H1 (cell line): ENCODE results near the gene CD200R1L. TPM values are rescaled to one million over a fixed set of nuclear protein-coding genes. Genes with fewer than 3 reads are reported as not detected.

Source experiments
- CTCF ChIA-PET: fragments of 300-600 bp; sonication (Branson Sonifier 250); formaldehyde crosslinking; loops from one replicate; lab custom pipeline; 2021; ENCODE audit not compliant: partially characterized antibody; lab: Charles Lee
- POLR2A ChIA-PET: fragments of 300-600 bp; sonication (Branson Sonifier 250); formaldehyde crosslinking; loops from one replicate; lab custom pipeline; 2021; ENCODE audit warnings: inconsistent platforms; ENCODE audit not compliant: partially characterized antibody; lab: Charles Lee
- DNase-seq, 2 experiments: peaks; one replicate each; pipeline versions ENCODE4 v3.0.0 to v3.0.0-alpha.2; 2010 to 2022; ENCODE audit warnings: low spot score in 2 of 2, low read depth in 1 of 2, mixed read lengths in 1 of 2
- FAIRE-seq: peaks from 2 replicates; lab custom pipeline; 2011; peaks lifted over from hg19 to GRCh38; lab: Jason Lieb, UNC
- H2AFZ ChIP-seq: 2 replicates; pipeline ENCODE4 v1.8.1; 2012; ENCODE audit warnings: low read length, inconsistent platforms
- H2AK5ac ChIP-seq: 2 replicates; pipeline ENCODE4 v1.6.1; 2013; ENCODE audit warnings: low read depth, low read length
- H2BK120ac ChIP-seq: replicated peaks from 2 replicates; pipeline ENCODE3; 2013; ENCODE audit warnings: low read depth, low read length, inconsistent platforms
- H2BK12ac ChIP-seq: 2 replicates; pipeline ENCODE4 v1.6.1; 2013; ENCODE audit warnings: low read depth, low read length
- H2BK15ac ChIP-seq: 2 replicates; pipeline ENCODE4 v1.6.1; 2013; ENCODE audit warnings: low read length
- H2BK20ac ChIP-seq: 2 replicates; pipeline ENCODE4 v1.6.1; 2013; ENCODE audit warnings: low read length
- H2BK5ac ChIP-seq: 2 replicates; pipeline ENCODE4 v1.6.1; 2013; ENCODE audit warnings: low read depth, low read length
- H3K14ac ChIP-seq: 2 replicates; pipeline ENCODE4 v1.6.1; 2013; ENCODE audit warnings: inconsistent platforms; ENCODE audit not compliant: insufficient read length
- H3K18ac ChIP-seq: 2 replicates; pipeline ENCODE4 v1.6.1; 2013; ENCODE audit warnings: low read length; ENCODE audit errors: extremely low read depth
- H3K23ac ChIP-seq: 2 replicates; pipeline ENCODE4 v1.6.1; 2013; ENCODE audit warnings: inconsistent platforms; ENCODE audit not compliant: insufficient read length
- H3K23me2 ChIP-seq: 2 replicates; pipeline ENCODE4 v1.6.1; 2013; ENCODE audit warnings: low read depth, low read length
- H3K27ac ChIP-seq: 2 replicates; pipeline ENCODE4 v1.6.1; 2011; ENCODE audit warnings: low read depth, low read length, inconsistent platforms
- H3K27me3 ChIP-seq, 4 experiments: replicated peaks in 1 of 4; 1 replicate in 1 of 4; 2 replicates in 3 of 4; pipeline versions ENCODE4 v1.6.1 to v1.8.1; 2011 to 2013; ENCODE audit warnings: low read length in 3 of 4, mild to moderate bottlenecking in 3 of 4, inconsistent platforms in 2 of 4, mixed read lengths in 2 of 4, moderate library complexity in 1 of 4; ENCODE audit not compliant: control insufficient read depth in 3 of 4, insufficient read depth in 3 of 4; ENCODE audit errors: extremely low read depth in 1 of 4
- H3K36me3 ChIP-seq, 4 experiments: 2 replicates each; pipeline versions ENCODE4 v1.6.1 to v1.8.1; 2011 to 2013; ENCODE audit warnings: mild to moderate bottlenecking in 4 of 4, low read length in 3 of 4, moderate library complexity in 2 of 4, control low read depth in 1 of 4, inconsistent platforms in 1 of 4; ENCODE audit not compliant: insufficient read depth in 4 of 4, control insufficient read depth in 2 of 4
- H3K4ac ChIP-seq: replicated peaks from 2 replicates; pipeline ENCODE3; 2013; ENCODE audit warnings: low read length, low read depth, mixed read lengths, inconsistent platforms; ENCODE audit not compliant: insufficient read length
- H3K4me1 ChIP-seq, 4 experiments: replicated peaks in 1 of 4; 1 replicate in 1 of 4; 2 replicates in 3 of 4; pipeline versions ENCODE4 v1.6.1 to v1.8.1; 2011 to 2013; ENCODE audit warnings: low read length in 3 of 4, inconsistent platforms in 2 of 4, mixed read lengths in 1 of 4; ENCODE audit not compliant: insufficient read depth in 4 of 4, control insufficient read depth in 3 of 4
- H3K4me2 ChIP-seq, 2 experiments: 2 replicates each; pipeline versions ENCODE4 v1.6.1 to v1.8.1; 2011 to 2013; ENCODE audit warnings: low read depth in 2 of 2, low read length in 2 of 2, control low read depth in 1 of 2, inconsistent platforms in 1 of 2, mild to moderate bottlenecking in 1 of 2; ENCODE audit not compliant: insufficient read depth in 1 of 2
- H3K4me3 ChIP-seq, 4 experiments: fragments of 200-600, 300-600 bp in 1 of 4; sonication (generic), shearing (Covaris generic), sonication (Bioruptor Twin) in 1 of 4; 2 replicates each; pipeline versions ENCODE4 v1.5.1 to v1.8.1; 2011 to 2016; ENCODE audit warnings: low read length in 4 of 4, low read depth in 3 of 4, control low read depth in 2 of 4, inconsistent platforms in 2 of 4, mild to moderate bottlenecking in 2 of 4, mixed read lengths in 1 of 4, moderate library complexity in 1 of 4; ENCODE audit not compliant: insufficient read depth in 2 of 4; ENCODE audit errors: extremely low read depth in 1 of 4
- H3K56ac ChIP-seq: replicated peaks from 2 replicates; pipeline ENCODE3; 2013; ENCODE audit warnings: low read depth, mild to moderate bottlenecking, mixed read lengths, low read length, inconsistent platforms; ENCODE audit not compliant: insufficient read length
- H3K79me1 ChIP-seq: 2 replicates; pipeline ENCODE4 v1.6.1; 2013; ENCODE audit warnings: low read depth, low read length, control low read depth
- H3K79me2 ChIP-seq, 2 experiments: 2 replicates each; pipeline versions ENCODE4 v1.6.1 to v1.8.1; 2012 to 2013; ENCODE audit warnings: low read length in 2 of 2, mild to moderate bottlenecking in 2 of 2, inconsistent platforms in 1 of 2; ENCODE audit not compliant: insufficient read depth in 2 of 2, control insufficient read depth in 1 of 2
- H3K9ac ChIP-seq, 4 experiments: replicated peaks in 1 of 4; 1 replicate in 1 of 4; 2 replicates in 3 of 4; pipeline versions ENCODE4 v1.6.1 to v1.8.1; 2011 to 2013; ENCODE audit warnings: low read depth in 3 of 4, low read length in 3 of 4, control low read depth in 2 of 4, mild to moderate bottlenecking in 2 of 4, moderate library complexity in 2 of 4, inconsistent platforms in 1 of 4; ENCODE audit errors: extremely low read depth in 1 of 4
- H3K9me3 ChIP-seq, 2 experiments: 2 replicates each; pipeline versions ENCODE4 v1.6.1 to v1.8.1; 2012 to 2013; ENCODE audit warnings: mild to moderate bottlenecking in 2 of 2, moderate library complexity in 2 of 2, control low read depth in 1 of 2, inconsistent platforms in 1 of 2, low read depth in 1 of 2, low read length in 1 of 2, mixed read lengths in 1 of 2; ENCODE audit not compliant: insufficient read depth in 2 of 2
- H4K20me1 ChIP-seq, 2 experiments: replicated peaks in 1 of 2; 2 replicates each; pipeline versions ENCODE3 to v1.8.1; 2011 to 2013; ENCODE audit warnings: inconsistent platforms in 2 of 2, low read length in 2 of 2, mild to moderate bottlenecking in 1 of 2; ENCODE audit not compliant: insufficient read depth in 2 of 2, control insufficient read depth in 1 of 2
- H4K5ac ChIP-seq: 2 replicates; pipeline ENCODE4 v1.6.1; 2013; ENCODE audit warnings: low read length, low read depth, mixed read lengths, inconsistent platforms; ENCODE audit not compliant: insufficient read length
- H4K8ac ChIP-seq: 2 replicates; pipeline ENCODE4 v1.8.0; 2013; ENCODE audit warnings: mild to moderate bottlenecking, moderate library complexity, low read length, inconsistent platforms; ENCODE audit not compliant: insufficient read depth; ENCODE audit errors: extremely low read depth
- H4K91ac ChIP-seq: replicated peaks from 2 replicates; pipeline ENCODE3; 2013; ENCODE audit warnings: low read length, mixed read lengths, inconsistent platforms; ENCODE audit not compliant: insufficient read length
- TCF12 ChIP-seq: IDR thresholded peaks from 2 replicates; pipeline ENCODE4 v1.6.1; 2011; ENCODE audit warnings: low read depth, mild to moderate bottlenecking, low read length
- WGBS, 2 experiments: shearing (Covaris generic) in 1 of 2; methylation state at CpG; one replicate each; pipeline versions ENCODE4 v1.1.6 to v1.1.7; 2013 to 2015; ENCODE audit warnings: low lambda C conversion rate in 2 of 2, mixed read lengths in 2 of 2, inconsistent platforms in 1 of 2, low coverage in 1 of 2, missing lambda C conversion rate in 1 of 2; ENCODE audit not compliant: insufficient replicate concordance in 2 of 2, insufficient coverage in 1 of 2, insufficient read length in 1 of 2; ENCODE audit errors: extremely low coverage in 1 of 2, missing lambda C conversion rate in 1 of 2; 5-methylcytosine and 5-hydroxymethylcytosine counted together
- polyA plus RNA-seq, 7 experiments: library from polyadenylated mRNA; depleted of rRNA in 3 of 7; stranded (reverse) in 5 of 7; unstranded in 2 of 7; fragments of >200 nt in 5 of 7; fragments of 200-250 nt in 2 of 7; gene quantifications; 1 replicate in 5 of 7; 2 replicates in 1 of 7; 4 replicates in 1 of 7; pipeline versions ENCODE4 v1.2.1 to v1.2.3, GENCODE V29; 2011 to 2013; ENCODE audit warnings: missing spikeins in 2 of 7, mixed read lengths in 2 of 7
- total RNA-seq: library from RNA; stranded (reverse); fragmentation: NEBNext Ultra II Directional; extraction: Animal tissue kit (Norgen Biotek cat#: 25700); gene quantifications from 2 replicates; pipeline ENCODE4 v1.2.1, GENCODE V29; 2021

CD200R1L gene
- total and polyA plus RNA-seq, 2 of the 8 experiments (the other 6 are each of a cell fraction or from before 2014, with no cell fraction given) = not detected

GRCh38 chr3:112767777-112768176 lies 78.9 kb downstream of the CD200R1L start:
- 91% methylated on average over 2 of the region's 2 CpGs; no CpG with 5 or more reads in 1 of the 2 experiments for WGBS, 2 experiments
- H3K4me1 ChIP-seq = peaks cover 0 to 2% (median 1%) of the 10 kb centered on the region in 4 experiments; a peak in 2 of 7 replicates
- no peak overlapping the region for H4K91ac ChIP-seq

More at GRCh38 chr3:112767777-112768176, 78.9 kb downstream of the CD200R1L start:
- CTCF ChIA-PET = no interaction called here
- POLR2A ChIA-PET = no interaction called here
- Histone ChIP-seq H3K79me2 (no peaks in the 10 kb centered on the region), H2AK5ac (no peak overlapping the region), H3K79me1 (no peaks in the 10 kb centered on the region), H3K23me2 (no peaks in the 10 kb centered on the region; the same call in 1 of the 2 replicates), H2AFZ (no peak overlapping the region), H3K36me3 (no peaks in the 10 kb centered on the region), H4K5ac (no peak overlapping the region), H3K18ac (no peak overlapping the region), H4K20me1 (no peaks in the 10 kb centered on the region), H3K27ac (no peak overlapping the region), H3K9ac (no peak overlapping the region), H2BK12ac (no peak overlapping the region), H3K4me2 (no peak overlapping the region), H4K8ac (no peak overlapping the region), H3K27me3 (no peaks in the 10 kb centered on the region), H3K4ac (no peak overlapping the region), H3K14ac (no peak overlapping the region), H2BK5ac (no peak overlapping the region), H2BK15ac (no peak overlapping the region), H2BK20ac (no peak overlapping the region), H2BK120ac (no peak overlapping the region), H3K4me3 (no peak overlapping the region), H3K9me3 (no peaks in the 10 kb centered on the region), H3K56ac (no peak overlapping the region), H3K23ac (no peak overlapping the region)
- no peak for TF ChIP-seq TCF12
- no peak for DNase-seq
- no peak for FAIRE-seq
